Colonic mucosa (tissue), 4 donors: ENCODE measurements around the gene MRRF. TPM values are rescaled to one million over a fixed set of nuclear protein-coding genes. Genes with fewer than 3 reads are reported as not detected.

Experiments
- DNase-seq: peaks from one replicate; pipeline ENCODE4 v3.0.0-alpha.2; 2020
- H3K27ac ChIP-seq: fragments of 200-600 bp; one replicate; pipeline ENCODE4 v1.8.0; 2021
- H3K27me3 ChIP-seq: fragments of 200-600 bp; one replicate; pipeline ENCODE4 v1.8.0; 2021
- H3K36me3 ChIP-seq: fragments of 200-600 bp; one replicate; pipeline ENCODE4 v1.8.0; 2021
- H3K4me1 ChIP-seq: fragments of 200-600 bp; one replicate; pipeline ENCODE4 v1.8.0; 2021; ENCODE audit warnings: mild to moderate bottlenecking
- H3K4me3 ChIP-seq: fragments of 200-600 bp; one replicate; pipeline ENCODE4 v1.8.0; 2021
- H3K9ac ChIP-seq, 2 donors: one replicate each; pipeline ENCODE4 v1.7.0; 2013; ENCODE audit warnings: control low read depth in 2 of 2, low read depth in 2 of 2, low read length in 2 of 2
- H3K9me3 ChIP-seq: fragments of 200-600 bp; one replicate; pipeline ENCODE4 v1.8.0; 2021
- CTCF ChIP-seq: fragments of 200-600 bp; IDR thresholded peaks from one replicate; pipeline ENCODE4 v1.8.0; 2022; ENCODE audit warnings: antibody characterized with exemption, mild to moderate bottlenecking
- intact Hi-C: fragments of 100-400 bp; cut with DNase I; formaldehyde crosslinking; loops from one replicate; pipeline ENCODE4 v1.14.1; 2022
- total RNA-seq, 2 donors: library from RNA; stranded (reverse); fragmentation: NEBNext Ultra II Directional in 1 of 2; extraction: Animal tissue kit (Norgen Biotek cat#: 25700) in 1 of 2; gene quantifications; one replicate each; pipeline ENCODE4 v1.2.1, GENCODE V29; 2021
- donor health status: healthy.
- donor health status: DM: no; HTN: no; CAD: no.
- donor health status: DM: no; HTN: no; CAD: no.

Gene MRRF
- total RNA-seq, 2 donors from 2014 or later: 53.3 to 70.8 TPM

GRCh38 chr9:122286764-122287163 lies 22.1 kb downstream of the MRRF start:
- Histone ChIP-seq H3K9me3 (no peaks in the 10 kb centered on the region), H3K27me3 (no peaks in the 10 kb centered on the region), H3K4me3 (no peak overlapping the region), H3K4me1 (no peaks in the 10 kb centered on the region), H3K9ac (no peak overlapping the region), H3K27ac (no peak overlapping the region), H3K36me3 (no peaks in the 10 kb centered on the region)
- intact Hi-C loops: no loop called here
- no peak for DNase-seq
- no peak for TF ChIP-seq CTCF

DNA sequence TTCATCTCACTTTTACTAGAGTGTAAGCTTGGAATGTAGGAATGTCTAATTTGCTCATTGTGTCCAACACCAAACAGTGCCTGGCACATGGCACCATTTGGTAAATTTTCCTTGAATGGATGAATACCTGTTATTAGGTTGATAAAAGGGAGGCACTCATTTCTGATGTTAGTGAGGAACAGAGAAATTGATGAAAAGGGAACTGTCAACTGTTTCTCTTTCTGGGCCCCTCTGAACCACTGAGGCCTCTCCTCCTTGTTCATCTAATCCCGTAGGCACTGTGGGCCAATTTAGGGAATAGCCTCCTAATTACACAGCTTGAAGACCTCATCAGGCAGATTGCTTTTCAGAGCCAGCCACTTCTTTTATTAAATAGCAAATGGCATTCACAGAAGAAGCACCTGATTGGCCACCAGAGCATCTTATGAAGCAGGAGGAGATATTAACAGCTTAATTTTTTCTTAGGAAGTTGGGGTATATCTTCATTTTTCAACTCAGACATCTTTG lies 22.6 kb downstream of the MRRF start:
- TF ChIP-seq CTCF: no peak
- Histone ChIP-seq H3K36me3 (no peaks in the 10 kb centered on the region), H3K27me3 (no peaks in the 10 kb centered on the region), H3K27ac (no peak overlapping the region), H3K9me3 (no peaks in the 10 kb centered on the region), H3K9ac (no peak overlapping the region), H3K4me1 (no peaks in the 10 kb centered on the region), H3K4me3 (no peak overlapping the region)
- no peak for DNase-seq
- intact Hi-C loops: no loop called here

DNA sequence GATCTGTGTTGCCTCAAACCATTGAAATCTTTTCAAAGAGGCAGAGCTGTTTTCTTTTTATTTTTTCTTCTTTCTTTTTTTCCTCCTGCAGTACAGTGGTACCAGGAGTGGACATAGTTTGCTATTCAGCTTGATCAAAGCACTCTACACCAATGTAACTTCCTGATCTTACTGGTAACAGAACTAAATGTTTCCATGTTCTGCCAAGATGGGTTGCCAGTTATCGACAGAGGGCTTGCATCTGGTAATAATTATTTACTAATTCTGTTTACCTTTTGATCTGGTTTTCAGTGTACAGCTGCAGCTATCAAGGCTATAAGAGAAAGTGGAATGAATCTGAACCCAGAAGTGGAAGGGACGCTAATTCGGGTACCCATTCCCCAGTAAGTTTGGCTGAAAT lies 26.8 kb downstream of the MRRF start:
- Histone ChIP-seq H3K27me3 (no peaks in the 10 kb centered on the region), H3K9ac (no peak overlapping the region), H3K27ac (no peak overlapping the region), H3K36me3 (peaks cover 11% of the 10 kb centered on the region), H3K4me1 (no peaks in the 10 kb centered on the region), H3K4me3 (no peak overlapping the region), H3K9me3 (no peaks in the 10 kb centered on the region)
- no peak for TF ChIP-seq CTCF
- no peak for DNase-seq
- intact Hi-C loops: no loop called here

DNA sequence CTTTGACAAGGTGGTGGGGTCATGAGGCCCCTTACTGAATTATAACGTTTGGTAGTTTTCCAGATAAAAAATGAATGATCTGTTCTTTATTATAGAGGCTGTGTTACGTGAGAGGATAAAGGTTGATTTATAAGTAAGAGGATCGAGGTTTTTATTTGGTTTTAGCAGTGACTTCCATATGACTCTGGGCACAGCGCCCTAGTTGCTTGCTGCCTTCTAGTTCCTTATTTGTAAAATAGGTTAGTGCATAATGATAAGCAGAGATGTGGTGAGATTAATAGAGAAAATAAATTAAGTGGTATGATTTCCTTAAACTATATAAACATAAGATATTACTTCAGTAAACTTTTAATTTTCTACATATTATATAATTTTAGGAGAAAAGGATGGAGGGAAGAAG lies 29.8 kb downstream of the MRRF start:
- intact Hi-C loops: no loop called here
- peaks cover 11% of the 10 kb centered on the region for H3K36me3 ChIP-seq
- no peak for TF ChIP-seq CTCF
- DNase-seq: no peak
- no peak overlapping the region for H3K4me3 ChIP-seq
- no peak overlapping the region for H3K27ac ChIP-seq
- no peak overlapping the region for H3K9ac ChIP-seq
- H3K27me3 ChIP-seq: no peaks in the 10 kb centered on the region
- H3K9me3 ChIP-seq: no peaks in the 10 kb centered on the region
- no peaks in the 10 kb centered on the region for H3K4me1 ChIP-seq

- DNase-seq: no peak
- no peak overlapping the region for H3K4me3 ChIP-seq
- no peaks in the 10 kb centered on the region for H3K9me3 ChIP-seq
- H3K27me3 ChIP-seq: no peaks in the 10 kb centered on the region
- no peak for TF ChIP-seq CTCF
- H3K4me1 ChIP-seq: no peaks in the 10 kb centered on the region
- peaks cover 10% of the 10 kb centered on the region for H3K36me3 ChIP-seq
- intact Hi-C loops: no loop called here
- H3K9ac ChIP-seq: no peak overlapping the region
- H3K27ac ChIP-seq: no peak overlapping the region
Measured at GRCh38 chr9:122297512-122297911, 32.8 kb downstream of the MRRF start.
